Peyer's patch (tissue), 4 donors: ENCODE data around the gene LRRN2.

Source experiments
- CTCF ChIP-seq, 6 experiments: fragments of 450-650 bp in 4 of 6; fragments of 200-600 bp in 2 of 6; sonication (generic) in 1 of 6; IDR thresholded peaks; one replicate each; pipeline ENCODE4 v1.5.1; 2017 to 2019; ENCODE audit warnings: antibody characterized with exemption in 6 of 6, mild to moderate bottlenecking in 3 of 6, moderate library complexity in 1 of 6
- POLR2A ChIP-seq, 2 donors: fragments of 450-650 bp; IDR thresholded peaks; one replicate each; pipeline ENCODE4 v1.5.1; 2017; ENCODE audit warnings: antibody characterized with exemption in 2 of 2, mild to moderate bottlenecking in 2 of 2, moderate library complexity in 2 of 2

DNA sequence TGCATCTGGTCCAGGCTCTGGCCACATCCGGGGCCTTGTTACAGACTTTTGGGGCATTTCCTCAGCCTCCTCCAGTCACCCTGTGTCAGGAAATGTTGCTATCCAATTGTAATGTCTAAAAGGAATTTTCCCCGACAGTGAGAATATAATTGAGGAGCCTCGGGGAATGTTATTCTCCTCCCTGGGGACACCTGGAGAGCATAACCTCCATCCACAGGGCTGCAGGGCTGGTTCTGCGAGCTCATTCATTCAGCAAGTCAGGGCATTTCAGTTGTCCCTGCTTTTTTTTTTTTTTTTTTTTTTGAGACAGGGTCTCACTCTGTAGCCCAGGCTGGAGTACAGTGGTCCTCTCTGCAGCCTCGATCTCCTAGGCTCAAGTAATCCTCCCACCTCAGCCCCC, 96.7 kb downstream of the LRRN2 start:
- no peak for TF ChIP-seq POLR2A (IDR thresholded peaks at IDR 0.05)
- no peak for TF ChIP-seq CTCF (IDR thresholded peaks at IDR 0.05)
